Glutamatergic neuron (in vitro differentiated cells): ENCODE measurements around the gene NUCB2. TPM values are rescaled to one million over a fixed set of nuclear protein-coding genes. Genes with fewer than 3 reads are reported as not detected.

Experiments
- DNase-seq: peaks from one replicate; pipeline ENCODE4 v3.0.0; 2022
- H3K27ac Mint-ChIP-seq: one replicate; pipeline ENCODE4 v1.8.0; 2020; ENCODE audit warnings: mild to moderate bottlenecking, mixed read lengths, inconsistent platforms; ENCODE audit not compliant: unreplicated experiment
- H3K27me3 Mint-ChIP-seq: one replicate; pipeline ENCODE4 v1.8.0; 2020; ENCODE audit warnings: mild to moderate bottlenecking, moderate library complexity, mixed read lengths, inconsistent platforms; ENCODE audit not compliant: unreplicated experiment
- H3K36me3 Mint-ChIP-seq: one replicate; pipeline ENCODE4 v1.8.0; 2020; ENCODE audit warnings: mild to moderate bottlenecking, mixed read lengths, inconsistent platforms; ENCODE audit not compliant: unreplicated experiment
- H3K4me1 Mint-ChIP-seq: one replicate; pipeline ENCODE4 v1.8.0; 2020; ENCODE audit warnings: mild to moderate bottlenecking, low read depth, mixed read lengths, inconsistent platforms; ENCODE audit not compliant: unreplicated experiment
- H3K4me3 Mint-ChIP-seq: one replicate; pipeline ENCODE4 v1.8.0; 2020; ENCODE audit warnings: mild to moderate bottlenecking, mixed read lengths, inconsistent platforms; ENCODE audit not compliant: unreplicated experiment
- H3K9me3 Mint-ChIP-seq: one replicate; pipeline ENCODE4 v1.8.0; 2020; ENCODE audit warnings: mild to moderate bottlenecking, moderate library complexity, mixed read lengths, inconsistent platforms; ENCODE audit not compliant: unreplicated experiment
- total RNA-seq: library from RNA; stranded (reverse); fragmentation: NEBNext Ultra II Directional; extraction: Animal tissue kit (Norgen Biotek cat#: 25700); gene quantifications from one replicate; pipeline ENCODE4 v1.2.1, GENCODE V29; 2021; ENCODE audit not compliant: unreplicated experiment
- TF ChIP-seq, protein P1 (sequence below): fragments of 200-600 bp; sonication (generic); IDR thresholded peaks from one replicate; pipeline ENCODE4 v1.5.0; 2021; ENCODE audit not compliant: partially characterized antibody, unreplicated experiment

The NUCB2 gene
- total RNA-seq, 1 donor from 2014 or later, result 11.5 TPM

DNA sequence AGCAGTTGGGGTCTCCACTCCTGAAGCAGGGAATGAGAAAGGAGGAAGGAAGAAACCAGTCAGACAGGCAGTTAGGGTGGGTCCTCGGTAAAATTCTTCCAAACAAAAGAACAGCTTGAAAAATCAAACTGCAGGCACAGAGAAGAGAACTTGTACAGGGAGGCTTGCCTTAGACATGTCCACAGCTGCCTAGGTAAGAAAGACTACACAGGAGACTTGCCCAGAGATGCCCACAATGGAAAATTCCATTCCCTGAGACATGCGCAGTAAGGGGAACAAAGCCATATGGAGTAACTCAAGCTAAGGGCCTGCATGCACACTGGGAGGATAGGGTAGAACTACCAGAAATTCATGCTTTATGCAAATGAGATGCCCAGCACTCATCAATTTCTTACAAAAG is 102.1 kb downstream of the NUCB2 start:
- Mint-ChIP-seq H3K36me3 (peaks cover 6% of the 10 kb centered on the region), H3K9me3 (peaks cover 5% of the 10 kb centered on the region), H3K27me3 (peaks cover 3% of the 10 kb centered on the region), H3K27ac (no peak overlapping the region), H3K4me3 (no peak overlapping the region), H3K4me1 (peaks cover 4% of the 10 kb centered on the region)
- no peak for DNase-seq
- TF ChIP-seq, protein P1, sequence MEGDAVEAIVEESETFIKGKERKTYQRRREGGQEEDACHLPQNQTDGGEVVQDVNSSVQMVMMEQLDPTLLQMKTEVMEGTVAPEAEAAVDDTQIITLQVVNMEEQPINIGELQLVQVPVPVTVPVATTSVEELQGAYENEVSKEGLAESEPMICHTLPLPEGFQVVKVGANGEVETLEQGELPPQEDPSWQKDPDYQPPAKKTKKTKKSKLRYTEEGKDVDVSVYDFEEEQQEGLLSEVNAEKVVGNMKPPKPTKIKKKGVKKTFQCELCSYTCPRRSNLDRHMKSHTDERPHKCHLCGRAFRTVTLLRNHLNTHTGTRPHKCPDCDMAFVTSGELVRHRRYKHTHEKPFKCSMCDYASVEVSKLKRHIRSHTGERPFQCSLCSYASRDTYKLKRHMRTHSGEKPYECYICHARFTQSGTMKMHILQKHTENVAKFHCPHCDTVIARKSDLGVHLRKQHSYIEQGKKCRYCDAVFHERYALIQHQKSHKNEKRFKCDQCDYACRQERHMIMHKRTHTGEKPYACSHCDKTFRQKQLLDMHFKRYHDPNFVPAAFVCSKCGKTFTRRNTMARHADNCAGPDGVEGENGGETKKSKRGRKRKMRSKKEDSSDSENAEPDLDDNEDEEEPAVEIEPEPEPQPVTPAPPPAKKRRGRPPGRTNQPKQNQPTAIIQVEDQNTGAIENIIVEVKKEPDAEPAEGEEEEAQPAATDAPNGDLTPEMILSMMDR, result no peak

DNA sequence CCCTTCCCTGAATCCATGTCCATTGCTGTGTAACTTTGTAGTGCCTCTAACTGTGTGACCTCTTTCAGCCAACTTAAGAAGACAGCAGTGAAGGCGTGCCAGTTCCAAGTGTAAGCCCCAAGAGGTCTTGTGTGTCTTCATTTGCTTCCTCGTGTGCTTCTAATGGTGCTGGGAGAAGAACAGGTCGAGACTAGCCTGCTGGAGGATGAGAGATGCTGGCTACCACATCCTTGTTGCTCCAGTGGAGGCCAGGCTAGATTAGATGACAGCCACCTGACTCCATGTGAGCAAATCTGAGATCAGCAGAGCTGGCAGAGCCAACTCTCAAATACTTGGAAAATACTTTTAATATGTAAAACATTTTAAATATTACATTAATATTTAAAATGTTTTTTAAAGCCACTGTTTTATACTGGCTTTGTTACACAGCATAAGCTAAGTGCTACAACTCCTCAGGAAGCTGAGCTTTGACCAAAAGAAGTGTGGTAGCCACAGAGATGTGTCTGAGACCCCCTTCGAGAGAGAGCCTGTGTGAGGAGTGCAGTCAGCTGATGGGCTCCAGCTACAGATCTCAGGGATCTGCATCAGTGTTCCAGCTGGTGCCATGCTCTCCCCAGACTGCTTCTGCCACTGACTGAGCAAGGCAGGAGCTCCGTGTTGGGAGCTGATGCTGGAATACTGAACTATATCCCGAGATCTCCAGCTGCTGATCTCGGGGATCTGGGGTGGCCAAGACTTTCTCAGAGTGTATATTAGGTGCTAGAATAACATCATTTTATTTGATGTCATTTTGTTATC is 103.0 kb downstream of the NUCB2 start:
- no peak overlapping the region for H3K27ac Mint-ChIP-seq
- peaks cover 5% of the 10 kb centered on the region for H3K9me3 Mint-ChIP-seq
- no peak overlapping the region for H3K4me3 Mint-ChIP-seq
- peaks cover 3% of the 10 kb centered on the region for H3K27me3 Mint-ChIP-seq
- TF ChIP-seq, protein P1, result no peak
- peaks cover 4% of the 10 kb centered on the region for H3K4me1 Mint-ChIP-seq
- H3K36me3 Mint-ChIP-seq, result peaks cover 6% of the 10 kb centered on the region
- no peak for DNase-seq

DNA sequence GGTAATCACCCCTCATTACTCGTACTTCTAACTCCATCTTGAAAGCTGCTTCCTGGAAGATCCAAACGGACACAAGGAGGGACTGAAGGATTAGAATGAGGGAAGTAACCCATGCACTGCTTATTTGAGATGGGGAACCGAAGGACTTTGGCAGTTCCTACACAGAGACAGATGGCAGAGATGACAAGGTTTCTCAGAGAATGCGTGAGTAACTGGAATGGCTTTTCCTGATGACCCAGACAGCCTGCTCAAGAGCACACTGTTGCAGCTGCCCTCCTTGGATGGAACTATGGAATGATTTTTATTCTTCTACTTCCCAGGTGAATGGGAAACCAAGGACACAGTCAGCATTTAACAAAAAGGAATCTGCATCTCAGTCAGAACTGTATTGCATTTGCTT is 104.6 kb downstream of the NUCB2 start:
- DNase-seq, result no peak
- no peak overlapping the region for H3K27ac Mint-ChIP-seq
- TF ChIP-seq, protein P1, result no peak
- no peak overlapping the region for H3K4me3 Mint-ChIP-seq
- H3K27me3 Mint-ChIP-seq, result peaks cover 6% of the 10 kb centered on the region
- H3K36me3 Mint-ChIP-seq, result peaks cover 6% of the 10 kb centered on the region
- H3K4me1 Mint-ChIP-seq, result peaks cover 4% of the 10 kb centered on the region
- peaks cover 5% of the 10 kb centered on the region for H3K9me3 Mint-ChIP-seq

Other genes starting within 250 kb of the NUCB2 start
- gene RPS13, start 199.1 kb upstream of the NUCB2 start, total RNA-seq, result 683 TPM
- 55.7 TPM for gene PIK3C2A, start 68.8 kb upstream of the NUCB2 start, total RNA-seq
- gene NCR3LG1, start 75.1 kb downstream of the NUCB2 start, total RNA-seq, result 0.51 TPM
- gene KCNJ11, start 111.9 kb downstream of the NUCB2 start, total RNA-seq, result 1.2 TPM
- gene ABCC8, start 200.1 kb downstream of the NUCB2 start, total RNA-seq, result 5.7 TPM